Measurements from ENCODE around the gene ANKRD33B. TPM values are rescaled to one million over a fixed set of nuclear protein-coding genes. Genes with fewer than 3 reads are reported as not detected.

ANKRD33B gene
- total and polyA plus RNA-seq, 9 of the 15 experiments (the other 6 are each of a cell fraction or from before 2014, with no cell fraction given) = 0.10 to 1.7 (median 0.40) TPM

GRCh38 chr5:10628601-10629000 lies 64.7 kb downstream of the ANKRD33B start (continued):
- TF ChIP-seq, protein P1, sequence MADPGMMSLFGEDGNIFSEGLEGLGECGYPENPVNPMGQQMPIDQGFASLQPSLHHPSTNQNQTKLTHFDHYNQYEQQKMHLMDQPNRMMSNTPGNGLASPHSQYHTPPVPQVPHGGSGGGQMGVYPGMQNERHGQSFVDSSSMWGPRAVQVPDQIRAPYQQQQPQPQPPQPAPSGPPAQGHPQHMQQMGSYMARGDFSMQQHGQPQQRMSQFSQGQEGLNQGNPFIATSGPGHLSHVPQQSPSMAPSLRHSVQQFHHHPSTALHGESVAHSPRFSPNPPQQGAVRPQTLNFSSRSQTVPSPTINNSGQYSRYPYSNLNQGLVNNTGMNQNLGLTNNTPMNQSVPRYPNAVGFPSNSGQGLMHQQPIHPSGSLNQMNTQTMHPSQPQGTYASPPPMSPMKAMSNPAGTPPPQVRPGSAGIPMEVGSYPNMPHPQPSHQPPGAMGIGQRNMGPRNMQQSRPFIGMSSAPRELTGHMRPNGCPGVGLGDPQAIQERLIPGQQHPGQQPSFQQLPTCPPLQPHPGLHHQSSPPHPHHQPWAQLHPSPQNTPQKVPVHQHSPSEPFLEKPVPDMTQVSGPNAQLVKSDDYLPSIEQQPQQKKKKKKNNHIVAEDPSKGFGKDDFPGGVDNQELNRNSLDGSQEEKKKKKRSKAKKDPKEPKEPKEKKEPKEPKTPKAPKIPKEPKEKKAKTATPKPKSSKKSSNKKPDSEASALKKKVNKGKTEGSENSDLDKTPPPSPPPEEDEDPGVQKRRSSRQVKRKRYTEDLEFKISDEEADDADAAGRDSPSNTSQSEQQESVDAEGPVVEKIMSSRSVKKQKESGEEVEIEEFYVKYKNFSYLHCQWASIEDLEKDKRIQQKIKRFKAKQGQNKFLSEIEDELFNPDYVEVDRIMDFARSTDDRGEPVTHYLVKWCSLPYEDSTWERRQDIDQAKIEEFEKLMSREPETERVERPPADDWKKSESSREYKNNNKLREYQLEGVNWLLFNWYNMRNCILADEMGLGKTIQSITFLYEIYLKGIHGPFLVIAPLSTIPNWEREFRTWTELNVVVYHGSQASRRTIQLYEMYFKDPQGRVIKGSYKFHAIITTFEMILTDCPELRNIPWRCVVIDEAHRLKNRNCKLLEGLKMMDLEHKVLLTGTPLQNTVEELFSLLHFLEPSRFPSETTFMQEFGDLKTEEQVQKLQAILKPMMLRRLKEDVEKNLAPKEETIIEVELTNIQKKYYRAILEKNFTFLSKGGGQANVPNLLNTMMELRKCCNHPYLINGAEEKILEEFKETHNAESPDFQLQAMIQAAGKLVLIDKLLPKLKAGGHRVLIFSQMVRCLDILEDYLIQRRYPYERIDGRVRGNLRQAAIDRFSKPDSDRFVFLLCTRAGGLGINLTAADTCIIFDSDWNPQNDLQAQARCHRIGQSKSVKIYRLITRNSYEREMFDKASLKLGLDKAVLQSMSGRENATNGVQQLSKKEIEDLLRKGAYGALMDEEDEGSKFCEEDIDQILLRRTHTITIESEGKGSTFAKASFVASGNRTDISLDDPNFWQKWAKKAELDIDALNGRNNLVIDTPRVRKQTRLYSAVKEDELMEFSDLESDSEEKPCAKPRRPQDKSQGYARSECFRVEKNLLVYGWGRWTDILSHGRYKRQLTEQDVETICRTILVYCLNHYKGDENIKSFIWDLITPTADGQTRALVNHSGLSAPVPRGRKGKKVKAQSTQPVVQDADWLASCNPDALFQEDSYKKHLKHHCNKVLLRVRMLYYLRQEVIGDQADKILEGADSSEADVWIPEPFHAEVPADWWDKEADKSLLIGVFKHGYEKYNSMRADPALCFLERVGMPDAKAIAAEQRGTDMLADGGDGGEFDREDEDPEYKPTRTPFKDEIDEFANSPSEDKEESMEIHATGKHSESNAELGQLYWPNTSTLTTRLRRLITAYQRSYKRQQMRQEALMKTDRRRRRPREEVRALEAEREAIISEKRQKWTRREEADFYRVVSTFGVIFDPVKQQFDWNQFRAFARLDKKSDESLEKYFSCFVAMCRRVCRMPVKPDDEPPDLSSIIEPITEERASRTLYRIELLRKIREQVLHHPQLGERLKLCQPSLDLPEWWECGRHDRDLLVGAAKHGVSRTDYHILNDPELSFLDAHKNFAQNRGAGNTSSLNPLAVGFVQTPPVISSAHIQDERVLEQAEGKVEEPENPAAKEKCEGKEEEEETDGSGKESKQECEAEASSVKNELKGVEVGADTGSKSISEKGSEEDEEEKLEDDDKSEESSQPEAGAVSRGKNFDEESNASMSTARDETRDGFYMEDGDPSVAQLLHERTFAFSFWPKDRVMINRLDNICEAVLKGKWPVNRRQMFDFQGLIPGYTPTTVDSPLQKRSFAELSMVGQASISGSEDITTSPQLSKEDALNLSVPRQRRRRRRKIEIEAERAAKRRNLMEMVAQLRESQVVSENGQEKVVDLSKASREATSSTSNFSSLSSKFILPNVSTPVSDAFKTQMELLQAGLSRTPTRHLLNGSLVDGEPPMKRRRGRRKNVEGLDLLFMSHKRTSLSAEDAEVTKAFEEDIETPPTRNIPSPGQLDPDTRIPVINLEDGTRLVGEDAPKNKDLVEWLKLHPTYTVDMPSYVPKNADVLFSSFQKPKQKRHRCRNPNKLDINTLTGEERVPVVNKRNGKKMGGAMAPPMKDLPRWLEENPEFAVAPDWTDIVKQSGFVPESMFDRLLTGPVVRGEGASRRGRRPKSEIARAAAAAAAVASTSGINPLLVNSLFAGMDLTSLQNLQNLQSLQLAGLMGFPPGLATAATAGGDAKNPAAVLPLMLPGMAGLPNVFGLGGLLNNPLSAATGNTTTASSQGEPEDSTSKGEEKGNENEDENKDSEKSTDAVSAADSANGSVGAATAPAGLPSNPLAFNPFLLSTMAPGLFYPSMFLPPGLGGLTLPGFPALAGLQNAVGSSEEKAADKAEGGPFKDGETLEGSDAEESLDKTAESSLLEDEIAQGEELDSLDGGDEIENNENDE (IDR thresholded peaks at IDR 0.05; ENCODE audit: low read depth, low read length) = no peak
- TF ChIP-seq GTF2F1 (IDR thresholded peaks at IDR 0.05; ENCODE audit: low read depth, low read length) = no peak
- no peak for TF ChIP-seq SP1 (CRISPR knock-in tag; IDR thresholded peaks at IDR 0.05)
- TF ChIP-seq TCF3 (CRISPR knock-in tag; IDR thresholded peaks at IDR 0.05) = no peak
- TF ChIP-seq GATAD2A (IDR thresholded peaks at IDR 0.05) = no peak

Measured in K562 (cell line).